Measurements from ENCODE around the gene OR5M8. TPM values are rescaled to one million over a fixed set of nuclear protein-coding genes. Genes with fewer than 3 reads are reported as not detected.

Gene OR5M8
- not detected in 2 replicates for total RNA-seq (2014; rRNA removed; shearing (Covaris generic))

DNA sequence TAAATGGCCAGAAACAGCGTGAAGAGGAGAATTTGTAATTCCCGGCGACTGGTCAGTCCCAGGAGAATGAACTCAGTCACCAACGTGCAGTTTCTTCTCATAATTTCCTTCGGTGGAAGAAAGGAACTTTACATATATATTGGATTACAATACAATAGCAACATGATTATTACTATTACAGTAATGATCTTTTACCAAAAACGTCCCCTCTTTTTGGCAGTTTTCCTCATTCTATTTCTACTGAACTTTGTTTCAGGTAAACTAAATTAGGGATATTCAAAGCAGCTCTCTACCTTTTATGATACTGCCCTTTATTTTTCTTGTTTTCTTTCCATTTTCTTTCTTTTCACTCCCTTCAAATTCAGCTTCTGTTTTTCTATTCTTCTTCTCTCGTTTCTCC lies at the start of gene OR5M8:
Gene OR5M8, minus strand, starts transcription at position 101 of the 400 bp plus-strand sequence. Its CDS starts 0 bp downstream, at position 101.
- H3K4me3 ChIP-seq (ENCODE audit: insufficient read depth, low read depth, low read length) = no peak within 1 kb of the TSS
- no peak for DNase-seq
- no peaks in the 10 kb centered on the region for H3K36me3 ChIP-seq (replicated peaks; ENCODE audit: control insufficient read depth, insufficient read depth, low read length)
- no peaks in the 10 kb centered on the region for H3K27me3 ChIP-seq (ENCODE audit: control insufficient read depth, insufficient read depth, low read length)

GRCh38 chr11:56533054-56533740 lies 42.0 kb upstream of the OR5M8 start:
- DNase-seq = no peak
- Histone ChIP-seq H3K27me3 (ENCODE audit: control insufficient read depth, insufficient read depth, low read length) (no peaks in the 10 kb centered on the region), H3K4me3 (ENCODE audit: insufficient read depth, low read depth, low read length) (no peak overlapping the region), H3K36me3 (replicated peaks; ENCODE audit: control insufficient read depth, insufficient read depth, low read length) (no peaks in the 10 kb centered on the region)

DNA sequence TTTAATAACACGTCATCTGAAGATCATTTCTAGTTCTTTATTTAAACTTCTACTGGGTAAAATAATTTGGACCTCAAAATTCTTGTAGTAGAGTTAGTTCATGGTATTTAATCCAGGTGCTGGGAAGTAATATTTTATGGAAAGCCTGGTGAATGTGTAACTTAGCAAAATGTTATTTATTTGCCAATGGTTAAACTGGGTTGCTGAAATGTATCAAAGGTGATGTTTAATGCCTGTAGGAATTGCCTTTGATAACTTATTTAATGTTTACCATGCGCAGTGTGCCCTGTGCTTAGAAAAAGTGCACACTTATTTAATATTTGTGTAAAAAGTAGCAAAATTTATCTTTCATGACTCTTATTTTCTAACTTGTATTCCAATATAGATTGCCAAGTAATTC lies 40.7 kb upstream of the OR5M8 start:
- DNase-seq = no peak
- H3K27me3 ChIP-seq (ENCODE audit: control insufficient read depth, insufficient read depth, low read length) = no peaks in the 10 kb centered on the region
- H3K4me3 ChIP-seq (ENCODE audit: insufficient read depth, low read depth, low read length) = no peak overlapping the region
- no peaks in the 10 kb centered on the region for H3K36me3 ChIP-seq (replicated peaks; ENCODE audit: control insufficient read depth, insufficient read depth, low read length)

DNA sequence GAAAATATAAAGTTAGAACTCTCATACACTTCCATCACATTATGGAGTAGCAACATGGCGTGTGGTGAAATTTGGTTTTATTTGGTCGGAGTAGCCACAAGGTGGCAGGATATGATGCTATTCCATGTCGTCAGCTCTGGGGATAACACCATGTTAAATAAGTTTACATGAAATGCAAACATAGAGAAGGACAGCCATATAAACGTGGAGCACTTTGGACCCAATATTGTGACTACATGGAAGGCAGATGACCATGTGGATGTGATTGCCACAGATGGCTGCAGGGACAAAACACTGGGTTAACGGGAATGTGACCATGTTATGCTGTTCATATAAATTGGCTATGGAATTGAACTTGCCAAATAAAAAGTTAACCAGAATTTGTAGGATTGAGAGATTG lies 30.8 kb upstream of the OR5M8 start:
- Histone ChIP-seq H3K4me3 (ENCODE audit: insufficient read depth, low read depth, low read length) (no peak overlapping the region), H3K27me3 (ENCODE audit: control insufficient read depth, insufficient read depth, low read length) (no peaks in the 10 kb centered on the region), H3K36me3 (replicated peaks; ENCODE audit: control insufficient read depth, insufficient read depth, low read length) (no peaks in the 10 kb centered on the region)
- peak; percentile 15 for DNase-seq

DNA sequence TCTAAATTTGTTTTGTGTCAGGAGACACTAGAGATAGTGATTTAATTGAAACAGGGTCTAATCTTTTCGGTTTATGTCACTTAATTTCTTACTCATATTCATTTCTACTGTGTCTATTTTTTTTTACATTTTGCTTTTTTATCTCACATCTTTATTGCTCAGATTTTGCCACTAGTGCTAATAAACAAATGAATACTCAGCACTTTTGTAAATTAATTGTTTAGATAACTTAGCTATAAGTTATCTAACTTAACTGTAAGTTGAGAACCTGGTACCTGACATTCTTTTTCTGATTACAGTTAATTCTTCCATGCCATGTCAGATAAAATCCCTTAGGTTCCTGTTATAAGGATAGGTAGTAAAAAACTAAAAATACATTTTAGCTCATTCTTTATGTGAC lies 22.1 kb upstream of the OR5M8 start:
- no peak overlapping the region for H3K4me3 ChIP-seq (ENCODE audit: insufficient read depth, low read depth, low read length)
- no peak for DNase-seq
- no peaks in the 10 kb centered on the region for H3K27me3 ChIP-seq (ENCODE audit: control insufficient read depth, insufficient read depth, low read length)
- no peaks in the 10 kb centered on the region for H3K36me3 ChIP-seq (replicated peaks; ENCODE audit: control insufficient read depth, insufficient read depth, low read length)

DNA sequence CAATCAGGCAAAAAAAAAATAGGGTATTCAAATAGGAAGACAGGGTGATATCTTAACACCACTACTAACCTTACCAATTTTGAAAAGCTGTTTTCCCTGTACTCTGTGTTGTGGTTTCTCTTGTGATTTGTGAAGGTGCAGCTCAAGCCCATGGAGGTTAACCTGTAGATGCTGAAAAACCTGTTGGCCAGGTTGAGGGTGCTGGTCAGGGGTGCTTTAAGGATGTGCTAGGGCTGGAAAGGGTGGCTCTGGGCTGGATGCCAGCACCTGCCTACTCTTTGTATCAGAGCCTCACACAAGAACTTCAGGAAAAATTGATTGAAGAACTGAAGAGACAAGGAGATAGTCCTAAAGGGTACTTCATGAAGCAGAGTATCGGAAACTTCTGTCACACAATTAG lies 18.3 kb upstream of the OR5M8 start:
- H3K27me3 ChIP-seq (ENCODE audit: control insufficient read depth, insufficient read depth, low read length) = no peaks in the 10 kb centered on the region
- H3K36me3 ChIP-seq (replicated peaks; ENCODE audit: control insufficient read depth, insufficient read depth, low read length) = no peaks in the 10 kb centered on the region
- no peak for DNase-seq
- H3K4me3 ChIP-seq (ENCODE audit: insufficient read depth, low read depth, low read length) = no peak overlapping the region

- Histone ChIP-seq H3K27me3 (ENCODE audit: control insufficient read depth, insufficient read depth, low read length) (no peaks in the 10 kb centered on the region), H3K36me3 (replicated peaks; ENCODE audit: control insufficient read depth, insufficient read depth, low read length) (no peaks in the 10 kb centered on the region), H3K4me3 (ENCODE audit: insufficient read depth, low read depth, low read length) (no peak overlapping the region)
- no peak for DNase-seq
Measured at GRCh38 chr11:56497010-56497409, 5.8 kb upstream of the OR5M8 start.

DNA sequence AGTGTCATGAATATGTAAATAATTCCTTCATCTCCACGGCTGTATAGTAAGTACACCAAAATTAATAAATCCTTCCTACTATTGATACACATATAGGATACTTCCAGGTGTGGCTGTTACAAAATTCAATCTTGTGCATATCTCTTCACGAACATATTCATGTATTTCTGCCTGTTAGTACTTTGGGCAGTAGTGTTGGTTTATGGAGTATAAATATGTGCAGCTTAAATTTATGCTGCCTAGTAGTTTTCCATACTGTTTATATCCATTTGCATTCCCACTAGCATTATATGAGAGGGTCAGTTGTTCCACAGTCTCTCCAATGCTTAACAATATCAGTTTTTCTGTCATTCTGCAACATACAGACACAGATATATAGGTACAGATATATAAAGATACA lies 3.9 kb upstream of the OR5M8 start:
- Histone ChIP-seq H3K36me3 (replicated peaks; ENCODE audit: control insufficient read depth, insufficient read depth, low read length) (no peaks in the 10 kb centered on the region), H3K4me3 (ENCODE audit: insufficient read depth, low read depth, low read length) (no peak overlapping the region), H3K27me3 (ENCODE audit: control insufficient read depth, insufficient read depth, low read length) (no peaks in the 10 kb centered on the region)
- no peak for DNase-seq

- no peaks in the 10 kb centered on the region for H3K36me3 ChIP-seq (replicated peaks; ENCODE audit: control insufficient read depth, insufficient read depth, low read length)
- H3K4me3 ChIP-seq (ENCODE audit: insufficient read depth, low read depth, low read length) = no peak overlapping the region
- H3K27me3 ChIP-seq (ENCODE audit: control insufficient read depth, insufficient read depth, low read length) = no peaks in the 10 kb centered on the region
- DNase-seq = no peak
Measured at GRCh38 chr11:56486801-56487200, 4.4 kb downstream of the OR5M8 start.

- no peak for DNase-seq
- Histone ChIP-seq H3K27me3 (ENCODE audit: control insufficient read depth, insufficient read depth, low read length) (no peaks in the 10 kb centered on the region), H3K36me3 (replicated peaks; ENCODE audit: control insufficient read depth, insufficient read depth, low read length) (no peaks in the 10 kb centered on the region)
Measured at GRCh38 chr11:56474729-56475235, 16.4 kb downstream of the OR5M8 start.

DNA sequence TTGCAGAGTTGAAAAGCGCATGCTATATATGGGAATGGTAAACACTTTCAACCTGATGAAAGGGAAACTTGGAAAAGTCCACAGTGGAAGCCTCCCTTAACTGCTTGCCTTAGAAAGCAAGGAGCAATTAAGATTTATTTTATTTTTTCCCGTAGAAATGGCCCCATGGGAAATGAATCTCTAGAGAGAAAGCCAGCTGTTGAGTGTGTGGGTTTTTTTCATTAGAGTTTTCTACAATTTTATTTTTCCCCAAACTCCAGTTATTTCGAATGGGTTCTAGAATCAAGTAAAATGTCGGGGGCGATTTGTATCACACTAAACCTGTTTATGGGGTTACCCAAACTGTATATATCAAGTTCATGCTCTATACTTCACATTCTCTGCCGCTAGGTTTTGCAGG lies 17.9 kb downstream of the OR5M8 start, which contains the start of gene OR5M3:
Gene OR5M3, minus strand, starts transcription at position 101 of the 400 bp plus-strand sequence. CDS start 2,855 bp downstream, outside the sequence.
- no peak for DNase-seq
- Histone ChIP-seq H3K36me3 (replicated peaks; ENCODE audit: control insufficient read depth, insufficient read depth, low read length) (no peaks in the 10 kb centered on the region), H3K27me3 (ENCODE audit: control insufficient read depth, insufficient read depth, low read length) (no peaks in the 10 kb centered on the region), H3K4me3 (ENCODE audit: insufficient read depth, low read depth, low read length) (no peak within 1 kb of the TSS)

More at GRCh38 chr11:56474729-56475235, 16.4 kb downstream of the OR5M8 start:
- no peak overlapping the region for H3K4me3 ChIP-seq (ENCODE audit: insufficient read depth, low read depth, low read length)

GRCh38 chr11:56457076-56457475 lies 34.1 kb downstream of the OR5M8 start:
- no peaks in the 10 kb centered on the region for H3K36me3 ChIP-seq (replicated peaks; ENCODE audit: control insufficient read depth, insufficient read depth, low read length)
- DNase-seq = no peak
- H3K27me3 ChIP-seq (ENCODE audit: control insufficient read depth, insufficient read depth, low read length) = no peaks in the 10 kb centered on the region
- H3K4me3 ChIP-seq (ENCODE audit: insufficient read depth, low read depth, low read length) = no peak overlapping the region

DNA sequence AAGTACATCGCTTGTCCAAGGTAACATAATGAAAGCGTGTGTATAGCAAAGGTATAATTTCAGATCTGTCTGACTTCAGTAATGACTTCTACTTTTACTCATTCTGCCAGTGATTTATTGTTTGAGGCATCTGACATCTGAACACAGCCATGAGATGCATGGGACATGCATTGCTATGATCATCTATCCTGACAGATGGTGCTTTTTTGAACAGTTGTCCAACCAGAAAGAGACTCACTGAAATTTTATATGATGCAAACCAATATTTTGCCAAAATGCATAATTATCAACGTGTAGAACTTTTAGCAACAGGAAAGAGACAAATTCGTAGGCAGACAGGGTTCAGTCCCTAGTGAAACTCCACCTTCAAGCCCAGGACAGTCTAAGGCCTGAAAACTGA lies 37.6 kb downstream of the OR5M8 start:
- Histone ChIP-seq H3K4me3 (ENCODE audit: insufficient read depth, low read depth, low read length) (no peak overlapping the region), H3K27me3 (ENCODE audit: control insufficient read depth, insufficient read depth, low read length) (no peaks in the 10 kb centered on the region), H3K36me3 (replicated peaks; ENCODE audit: control insufficient read depth, insufficient read depth, low read length) (no peaks in the 10 kb centered on the region)
- no peak for DNase-seq

Measured in H7 (cell line).